HG02852 (cell line): ENCODE data around the gene ABCF2.

Experiments
- ATAC-seq: cut with Tn5 transposase; IDR thresholded peaks from one replicate; pipeline ENCODE4 v1.9.1; 2021; ENCODE audit warnings: mild to moderate bottlenecking, moderate library complexity; ENCODE audit not compliant: unreplicated experiment

Gene ABCF2

DNA sequence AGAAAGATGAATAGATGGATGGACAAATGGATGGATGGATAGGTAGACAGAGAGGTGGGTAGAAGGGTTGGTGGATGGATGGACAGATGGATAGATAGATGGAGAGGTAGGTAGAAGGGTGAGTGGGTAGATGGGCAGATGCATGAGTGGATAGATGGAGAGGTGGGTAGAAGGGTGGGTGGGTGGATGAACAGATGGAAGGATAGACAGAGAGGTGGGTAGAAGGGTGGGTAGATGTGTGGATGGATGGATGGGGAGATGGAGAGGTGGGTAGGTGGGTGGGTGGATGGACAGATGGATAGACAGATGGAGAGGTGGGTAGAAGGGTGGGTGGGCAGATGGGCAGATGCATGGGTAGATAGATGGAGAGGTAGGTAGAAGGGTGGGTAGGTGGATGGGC, 29.1 kb downstream of the ABCF2 start:
- no peak for ATAC-seq

DNA sequence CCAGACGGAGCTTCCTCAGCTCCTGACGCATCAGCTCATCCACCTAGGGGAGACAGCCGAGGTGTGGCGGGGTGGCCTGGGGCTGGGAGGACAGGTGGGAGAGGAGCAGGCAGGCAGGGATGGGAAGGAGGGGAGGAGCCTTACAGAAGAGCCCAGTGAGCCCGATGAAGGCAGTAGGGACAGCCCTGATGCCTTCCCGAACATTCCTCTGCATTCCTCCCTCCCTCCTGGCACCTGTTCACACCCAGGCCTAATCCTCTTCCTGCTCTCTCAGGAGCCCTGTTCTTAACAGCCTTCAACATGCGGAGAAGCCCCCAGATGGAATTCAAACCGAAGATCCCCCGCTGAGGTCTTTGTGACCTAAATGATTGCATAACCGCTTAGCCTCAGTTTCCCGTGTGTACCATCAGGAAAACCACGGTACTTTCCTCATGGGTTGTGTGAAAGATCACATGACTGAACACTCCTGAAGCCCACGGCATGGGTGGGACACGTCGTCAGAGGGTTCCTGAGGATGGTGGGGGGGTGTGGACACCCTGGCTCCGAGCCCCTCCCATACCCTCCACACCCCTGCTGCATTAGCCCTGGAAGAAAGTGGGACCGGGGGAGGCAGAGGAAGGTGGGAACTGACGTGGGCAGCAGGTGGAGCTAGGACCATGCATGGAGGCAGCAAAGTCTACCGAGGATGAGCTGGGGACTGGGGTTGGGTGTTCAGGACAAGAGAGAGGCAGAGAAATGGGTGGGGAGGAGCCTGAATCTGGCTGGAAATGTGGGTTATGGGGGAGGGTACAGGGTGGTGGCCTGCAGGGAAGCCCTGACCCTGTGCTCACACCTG, 31.2 kb downstream of the ABCF2 start:
- no peak for ATAC-seq

DNA sequence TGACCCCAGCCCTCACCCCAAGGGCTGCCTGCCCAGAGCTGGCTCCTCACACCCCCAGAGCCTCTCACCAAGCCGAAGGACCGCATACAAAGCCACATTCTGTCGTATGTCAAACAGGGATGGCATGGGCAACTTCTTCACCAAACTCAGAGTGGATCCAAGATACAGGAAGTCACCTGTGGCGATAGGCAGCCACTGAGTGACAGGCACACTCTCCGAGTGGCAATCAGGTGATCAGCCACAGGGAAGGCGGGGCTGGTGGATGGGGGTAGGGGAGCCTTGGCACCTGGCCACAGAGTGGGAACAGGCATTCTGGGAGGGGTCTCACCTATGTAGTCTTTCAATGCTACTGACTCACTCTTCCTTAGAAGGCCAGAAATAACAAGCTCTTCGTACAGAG, 32.8 kb downstream of the ABCF2 start:
- no peak for ATAC-seq

DNA sequence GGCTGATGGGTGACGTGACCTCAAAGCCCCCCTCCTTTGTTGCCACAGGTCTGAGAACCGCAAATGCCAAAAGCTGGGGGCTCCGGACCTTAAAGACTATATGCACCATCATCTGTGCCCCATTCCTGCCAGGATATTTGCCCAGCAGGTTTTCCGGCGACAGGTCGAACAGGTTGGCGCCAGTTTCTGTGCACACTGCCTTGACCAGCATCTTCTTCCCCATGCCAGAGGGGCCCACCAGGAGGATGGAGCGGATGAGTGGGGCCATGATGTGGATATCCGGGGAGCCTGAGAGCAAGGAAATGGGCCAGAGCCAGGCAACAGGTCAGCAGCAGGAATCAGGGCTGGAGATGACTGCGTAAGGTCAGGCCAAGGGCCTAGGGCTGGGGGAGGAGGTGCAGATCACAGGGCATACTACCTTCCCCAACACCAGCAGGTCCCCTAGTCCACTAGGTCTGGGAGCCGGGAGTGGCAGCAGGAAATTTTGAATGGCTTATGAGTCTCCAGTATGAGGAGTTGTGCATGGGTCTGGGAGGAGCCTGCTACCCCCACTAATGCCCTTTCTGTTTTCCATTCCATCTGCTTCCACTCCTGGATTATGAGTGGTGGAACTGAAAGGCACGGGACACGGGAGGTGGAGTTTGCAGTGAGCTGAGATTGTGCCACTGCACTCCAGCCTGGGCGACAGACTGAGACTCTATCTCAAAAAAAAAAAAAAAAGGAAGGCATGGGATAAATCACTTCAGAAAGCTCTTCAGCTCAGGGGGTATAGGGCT, 33.6 kb downstream of the ABCF2 start:
- no peak for ATAC-seq

DNA sequence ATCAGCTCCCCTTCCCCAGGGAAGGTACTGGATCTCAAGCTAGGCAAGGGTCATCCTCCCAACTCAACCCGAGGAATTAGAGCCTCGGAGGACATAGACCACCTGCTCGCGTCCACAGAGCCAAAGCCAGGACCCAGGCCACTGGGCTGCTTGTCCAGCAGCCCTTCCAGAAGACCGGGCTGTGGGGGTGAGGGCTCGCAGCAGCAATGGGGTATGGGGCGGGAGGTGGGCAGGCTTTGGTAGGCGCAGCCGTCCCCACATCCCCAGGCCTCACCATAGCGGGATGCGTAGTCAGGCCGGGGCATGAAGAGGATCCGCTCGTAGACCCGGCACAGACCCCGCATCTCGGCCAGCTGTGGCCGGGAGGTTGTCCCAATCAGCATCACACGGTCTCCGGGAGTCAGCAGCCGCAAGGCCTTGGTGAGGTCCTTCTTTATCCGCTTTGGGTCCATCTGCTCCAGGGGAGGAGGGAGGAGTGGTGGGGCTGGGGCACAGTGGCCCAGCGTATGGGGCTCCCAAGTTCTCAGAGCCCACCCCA, 34.9 kb downstream of the ABCF2 start:
- ATAC-seq: no peak

DNA sequence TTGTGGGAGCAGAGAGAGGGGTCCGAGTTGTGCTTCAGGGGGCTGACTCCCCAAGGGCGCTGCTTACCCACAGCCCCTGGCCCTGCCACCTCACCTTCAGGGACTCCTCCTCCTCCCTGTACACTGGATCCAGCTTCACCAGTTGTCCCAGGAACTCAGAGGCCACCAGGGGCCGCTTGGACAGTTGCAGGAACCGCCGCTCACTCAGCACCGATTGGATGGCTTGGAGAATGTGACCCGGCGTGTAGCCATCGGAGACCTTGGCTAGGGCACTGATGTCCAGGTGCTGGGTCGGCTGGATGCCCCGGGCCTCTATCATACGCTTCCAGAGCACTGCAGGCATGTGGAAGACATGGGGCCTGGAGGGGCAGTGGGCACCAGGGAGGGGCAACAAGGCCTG, 35.5 kb downstream of the ABCF2 start:
- ATAC-seq: no peak

DNA sequence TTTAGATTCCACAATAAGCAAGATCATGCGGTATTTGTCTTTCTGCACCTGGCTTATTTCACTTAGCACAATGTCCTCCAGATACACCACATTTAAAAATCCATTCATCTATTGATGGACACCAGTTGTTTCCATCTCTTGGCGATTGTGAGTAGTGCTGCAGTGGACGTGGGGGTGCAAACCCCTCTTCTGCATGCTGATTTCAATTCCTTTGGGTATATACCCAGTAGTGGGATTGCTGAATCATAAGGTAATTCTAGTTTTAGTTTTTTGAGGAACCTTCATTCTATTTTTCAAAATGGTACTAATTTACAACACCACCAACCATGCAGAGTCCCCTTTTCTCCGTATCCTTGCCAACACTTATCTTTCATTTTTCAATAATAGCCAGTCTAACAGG, 38.0 kb downstream of the ABCF2 start:
- no peak for ATAC-seq

DNA sequence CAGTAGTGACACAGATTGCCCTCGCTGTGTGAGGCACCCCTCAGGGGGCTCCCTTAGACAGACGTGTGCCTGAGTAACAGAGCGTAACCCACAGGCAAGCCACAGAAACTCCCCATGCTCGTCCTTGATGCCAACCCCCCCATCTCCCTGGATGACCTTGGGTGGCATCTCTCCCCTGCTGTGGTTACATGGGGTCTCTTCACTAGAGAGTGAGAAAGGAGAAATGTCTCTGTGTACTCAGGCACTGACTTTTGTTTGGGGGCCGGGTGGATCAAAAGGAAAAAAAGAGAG, 38.8 kb downstream of the ABCF2 start:
- ATAC-seq: no peak

DNA sequence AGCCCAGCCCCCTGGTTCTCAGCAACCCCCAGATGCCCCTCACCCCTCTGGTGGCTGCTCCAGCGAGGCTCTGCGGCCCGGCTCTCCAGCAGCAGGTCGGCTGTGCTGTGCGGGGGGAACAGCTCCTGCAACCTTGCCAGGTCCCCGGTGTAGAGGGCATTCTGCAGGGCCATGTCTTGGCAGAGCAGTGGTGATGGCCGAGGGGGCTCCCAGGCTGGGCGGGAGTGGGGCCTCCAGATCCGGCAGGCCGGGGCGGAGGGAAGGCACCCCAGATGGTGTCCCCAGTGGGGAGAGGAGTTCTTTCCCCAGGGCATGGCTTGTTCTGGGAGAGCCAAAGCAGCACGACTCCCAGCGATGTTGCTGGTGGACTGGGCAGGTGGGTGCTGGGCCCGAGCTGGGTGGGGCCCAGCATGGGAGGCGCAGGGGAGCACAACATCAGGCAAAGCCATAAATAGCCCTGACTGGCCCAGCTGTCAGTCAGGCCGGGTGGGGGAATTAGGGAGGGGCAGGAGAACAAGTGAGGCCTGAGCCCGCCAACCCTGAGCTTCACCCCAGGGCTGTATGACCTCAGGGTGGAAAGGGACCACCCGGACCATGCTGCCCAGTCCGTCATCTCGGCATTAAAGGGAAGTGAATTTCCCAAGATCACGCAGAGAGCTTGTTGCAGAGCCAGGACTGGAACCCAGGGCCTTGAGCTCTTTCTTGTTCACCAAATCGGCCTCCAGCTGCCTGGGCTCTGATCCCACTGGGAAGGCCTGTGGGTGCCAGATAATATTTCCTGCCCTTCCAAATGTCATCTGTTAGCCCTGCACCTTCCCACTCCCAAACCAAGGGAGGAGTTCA, 39.4 kb downstream of the ABCF2 start:
- no peak for ATAC-seq

DNA sequence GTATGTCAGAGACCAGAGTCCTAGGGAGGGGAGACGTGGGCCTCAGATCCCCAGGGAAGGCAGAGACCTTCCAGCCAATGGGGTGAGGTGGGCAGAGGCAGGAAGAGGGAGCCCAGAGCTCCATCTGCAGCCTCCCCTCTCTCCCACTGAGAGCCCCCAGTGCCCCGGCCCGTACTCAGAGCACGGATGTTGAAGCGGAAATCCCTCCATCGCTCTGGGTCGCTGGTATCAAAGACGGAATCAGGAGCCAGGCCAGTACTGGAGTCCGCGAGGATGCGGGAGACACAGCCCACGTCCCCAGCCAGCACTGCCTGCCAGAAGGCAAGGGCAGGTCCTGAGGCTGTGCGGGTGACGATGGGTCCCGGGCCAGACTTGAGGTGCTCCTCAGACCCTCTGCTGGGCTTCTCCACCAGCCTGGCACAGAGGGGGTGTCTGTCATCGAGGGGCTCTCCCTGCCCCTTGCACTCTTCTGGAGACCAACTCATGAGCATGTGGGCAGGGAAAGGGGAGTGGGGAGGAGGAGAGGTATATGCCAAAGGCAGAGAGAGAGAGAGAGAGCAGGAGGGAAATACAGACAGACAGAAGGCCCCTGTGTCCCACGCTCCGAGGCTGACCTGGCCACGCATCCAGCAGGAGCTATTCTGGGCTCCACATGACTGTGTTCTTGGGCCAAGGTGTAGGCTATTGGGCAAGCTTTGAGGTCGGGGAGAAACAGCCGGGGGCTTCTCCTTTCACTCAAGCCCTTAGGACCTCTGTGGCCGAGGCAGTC, 40.2 kb downstream of the ABCF2 start, which contains the start of gene ASB10:
TSS of gene ASB10 (minus strand) at position 611 of the 769 bp plus-strand sequence. CDS start at position 491, 120 bp downstream.
- no peak for ATAC-seq

DNA sequence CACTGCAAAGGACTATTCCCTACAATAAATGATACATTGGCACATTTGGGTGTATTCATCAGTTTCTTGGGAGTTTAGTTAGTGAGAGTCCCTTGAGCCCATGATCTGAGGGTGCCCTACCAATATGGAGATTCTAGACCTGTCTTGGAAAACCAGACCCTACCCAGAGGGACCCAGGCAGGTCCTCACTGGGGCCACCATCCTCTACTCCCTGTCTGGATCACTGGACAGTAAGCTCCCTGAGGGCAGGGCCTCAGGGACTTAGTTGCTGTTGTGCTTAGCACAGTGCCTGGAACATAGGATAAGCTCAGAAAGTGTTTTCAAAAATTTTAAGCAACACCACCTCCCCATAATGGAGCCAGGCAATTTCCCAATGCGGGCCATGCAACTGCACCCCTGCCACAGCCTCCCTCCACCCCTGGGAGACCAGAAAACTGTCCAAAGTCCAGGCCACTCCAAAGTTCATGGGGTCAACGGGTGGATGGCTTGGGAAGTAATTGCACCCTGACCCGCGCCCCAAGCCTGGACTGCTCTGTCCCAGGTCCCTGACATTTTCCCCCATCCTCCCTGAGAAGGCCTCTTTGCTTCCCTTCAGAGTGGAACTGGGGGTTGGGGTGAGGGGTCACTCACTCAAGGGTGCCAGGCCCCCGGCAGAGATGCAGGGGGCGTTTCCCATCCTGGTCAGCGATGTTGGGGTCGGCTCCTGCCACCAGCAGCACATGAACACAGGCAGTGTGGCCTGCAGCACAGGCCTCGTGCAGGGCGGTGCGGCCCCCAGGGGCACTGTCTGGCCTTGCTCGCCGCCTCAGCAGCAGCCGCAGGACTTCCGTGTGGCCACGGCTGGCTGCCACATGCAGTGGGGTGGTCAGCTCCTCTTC, 41.0 kb downstream of the ABCF2 start:
- no peak for ATAC-seq

DNA sequence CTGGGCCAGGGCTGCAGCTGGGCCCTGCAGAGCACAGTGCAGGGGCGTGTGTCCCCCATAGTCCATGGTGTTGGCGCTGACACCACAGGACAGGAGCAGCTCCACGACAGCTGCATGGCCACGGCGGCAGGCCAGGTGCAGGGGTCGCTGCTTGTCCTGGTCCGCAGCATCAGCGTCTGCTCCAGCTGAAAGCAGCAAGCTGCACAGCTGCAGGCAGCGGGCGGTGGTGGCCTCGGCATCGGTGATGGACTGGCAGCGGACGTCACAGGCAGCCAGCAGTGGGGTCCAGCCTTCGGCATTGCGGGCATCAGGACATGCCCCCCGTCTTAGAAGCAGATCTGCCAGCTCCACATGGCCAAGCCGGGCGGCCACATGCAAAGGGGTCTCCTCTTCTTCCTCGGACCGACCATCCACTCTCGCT, 46.0 kb downstream of the ABCF2 start:
- ATAC-seq: no peak

DNA sequence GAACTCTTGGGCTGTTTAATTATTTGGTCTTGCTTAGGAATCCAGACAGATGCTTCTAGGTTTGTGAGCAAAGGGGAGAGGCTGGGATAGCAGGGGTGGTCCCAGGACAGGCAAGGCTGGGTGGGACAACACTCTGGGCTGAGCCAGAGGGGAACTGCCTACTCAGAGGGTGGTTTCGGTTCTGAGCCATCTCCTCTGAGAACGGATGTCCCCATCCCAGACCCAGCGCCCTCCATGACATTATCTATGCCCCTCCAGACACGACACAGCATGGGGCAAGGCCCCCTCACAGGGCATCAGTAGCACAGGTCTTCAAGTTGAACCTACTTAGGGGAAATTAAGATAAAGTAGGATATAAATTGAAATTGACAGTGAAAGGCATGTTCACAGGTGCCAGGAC, 47.1 kb downstream of the ABCF2 start:
- no peak for ATAC-seq

DNA sequence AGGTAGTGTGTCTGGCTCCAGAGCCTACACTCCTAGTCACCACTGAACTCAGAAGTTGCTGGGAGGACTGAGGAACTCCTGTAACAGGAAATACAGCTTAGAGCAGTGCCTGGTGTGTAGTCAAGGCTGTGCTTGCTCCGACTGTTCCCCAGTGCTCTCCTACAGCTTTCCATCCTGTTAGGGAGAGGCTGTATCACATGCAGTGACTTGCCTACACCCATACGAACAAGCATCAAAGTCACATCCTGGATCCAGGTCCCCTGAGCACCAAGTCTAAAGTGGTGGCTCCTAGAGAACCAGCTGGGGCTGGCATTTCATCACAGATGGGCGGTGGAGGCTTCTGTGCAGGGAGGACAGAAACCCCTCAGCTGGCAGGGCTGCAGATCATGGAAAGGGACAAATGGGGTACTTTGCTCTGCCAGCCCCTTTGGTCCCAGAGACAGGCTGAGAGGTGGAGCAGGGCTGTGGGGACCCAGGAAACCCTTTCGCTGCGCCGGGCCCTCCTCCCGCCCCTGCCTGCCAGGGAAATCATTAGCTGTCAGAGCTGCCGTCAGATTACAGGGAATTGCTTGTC, 47.6 kb downstream of the ABCF2 start:
- ATAC-seq: no peak

DNA sequence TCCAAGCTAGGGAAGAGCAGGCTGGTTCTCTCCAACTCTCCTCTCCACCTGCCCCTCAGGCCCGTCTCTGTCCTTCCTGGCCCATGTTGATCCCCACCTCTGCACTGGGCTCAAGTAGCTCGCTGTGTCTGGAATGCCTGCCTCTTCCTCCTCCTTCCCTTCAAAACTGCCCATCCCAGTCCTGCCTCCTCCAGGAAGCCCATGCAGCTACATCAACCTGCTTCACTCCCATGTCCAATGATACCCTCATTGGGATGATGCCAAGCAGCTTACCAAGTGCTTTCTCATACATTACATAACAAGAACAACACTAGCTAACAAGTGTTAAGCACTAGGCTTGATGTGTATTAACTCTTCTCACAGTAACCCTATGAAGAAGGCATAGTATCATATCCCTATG, 48.2 kb downstream of the ABCF2 start:
- ATAC-seq: no peak

DNA sequence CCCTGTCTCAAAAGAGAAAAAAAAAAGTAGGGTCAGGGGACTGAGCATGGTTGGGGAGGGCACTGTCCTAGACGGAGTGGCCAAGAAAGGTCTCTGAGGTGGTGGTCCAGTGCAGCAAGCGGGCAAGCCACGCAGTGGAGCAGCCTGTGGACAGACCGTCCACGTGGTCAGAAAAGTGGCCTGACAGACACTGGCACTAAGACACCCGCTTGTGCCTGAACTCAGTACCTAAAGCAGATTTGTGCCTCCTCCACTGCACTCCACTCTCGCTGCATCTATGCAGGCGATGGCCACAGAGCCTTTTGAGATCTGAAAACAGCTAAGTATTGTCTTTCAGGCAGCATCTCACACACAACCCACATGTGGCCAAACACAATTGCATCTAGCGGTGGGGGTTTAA, 48.8 kb downstream of the ABCF2 start:
- no peak for ATAC-seq

DNA sequence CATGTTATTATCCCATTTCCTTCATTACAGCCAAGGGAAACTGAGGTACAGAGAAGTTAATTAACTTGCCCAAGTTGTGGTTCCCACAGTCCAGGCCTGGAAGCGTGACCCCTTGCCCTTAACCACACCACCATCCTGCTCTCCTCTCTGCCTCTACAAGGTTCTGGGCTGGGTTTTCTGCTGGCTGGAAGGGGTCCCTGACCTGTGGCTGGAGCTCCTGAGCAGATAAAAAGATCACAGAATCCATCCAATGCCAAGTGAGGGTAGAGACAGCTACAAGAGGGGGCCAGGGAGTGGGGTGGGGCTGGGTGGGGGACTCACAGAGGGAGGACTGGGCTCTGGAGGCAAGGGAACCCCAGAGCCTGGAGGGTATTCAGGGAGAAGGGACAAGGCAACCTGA, 49.7 kb downstream of the ABCF2 start:
- no peak for ATAC-seq

DNA sequence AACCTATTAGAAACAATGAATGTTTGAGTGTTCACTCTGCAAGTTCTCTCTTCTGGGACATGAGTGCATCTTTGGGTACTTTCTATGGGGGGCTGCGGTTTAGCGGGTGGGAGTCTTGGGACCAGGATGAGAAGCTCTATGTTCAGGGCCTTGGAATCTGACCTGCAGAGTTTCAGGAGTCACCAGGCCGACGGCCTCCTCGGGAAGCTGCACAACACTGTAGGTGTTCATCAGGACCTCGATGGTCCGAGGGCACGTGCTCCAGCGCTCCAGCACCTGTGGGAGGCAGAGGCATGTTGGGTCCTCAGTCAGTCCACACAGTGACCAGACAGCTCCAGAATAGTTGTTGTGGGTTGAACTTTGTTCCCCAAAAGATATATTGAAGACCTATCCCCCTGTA, 50.6 kb downstream of the ABCF2 start:
- ATAC-seq: no peak

DNA sequence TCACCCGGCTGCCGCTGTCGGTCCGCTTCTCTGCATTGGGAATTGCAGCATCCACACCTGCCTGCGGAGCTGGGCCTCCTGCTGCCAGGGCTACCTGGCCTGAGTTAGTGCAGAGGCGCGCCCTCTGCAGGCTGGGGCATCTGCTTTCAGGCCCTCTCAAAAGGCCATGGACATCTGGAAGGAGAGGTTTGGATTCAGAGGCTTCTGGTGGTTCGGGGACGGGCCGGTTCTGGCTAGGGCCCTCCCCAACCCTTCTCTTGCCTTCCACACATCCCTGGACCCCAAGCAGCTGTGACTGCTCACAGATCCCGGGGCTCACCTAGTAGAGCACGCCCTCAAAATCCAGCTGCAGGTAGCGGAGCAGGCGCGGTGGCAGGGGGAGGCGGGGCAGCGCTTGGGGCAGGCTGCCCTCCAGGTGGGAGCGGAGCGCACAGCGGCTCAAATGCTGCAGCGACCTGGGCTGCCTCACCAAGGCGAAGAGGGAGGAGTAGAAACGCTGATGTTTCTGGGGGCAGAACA, 51.2 kb downstream of the ABCF2 start:
- no peak for ATAC-seq
